HG03439 (cell line): Measurements from ENCODE around the gene ZNF200.
"Not testable (repeated sequence)": the region's sequence is repeated elsewhere in the genome, so short reads cannot be mapped to it uniquely, and the experiment has no call there.

ENCODE experiments used
- ATAC-seq: cut with Tn5 transposase; IDR thresholded peaks from one replicate; pipeline ENCODE4 v1.9.1; 2021; ENCODE audit warnings: mild to moderate bottlenecking, moderate library complexity; ENCODE audit not compliant: unreplicated experiment

Gene ZNF200, protein sequence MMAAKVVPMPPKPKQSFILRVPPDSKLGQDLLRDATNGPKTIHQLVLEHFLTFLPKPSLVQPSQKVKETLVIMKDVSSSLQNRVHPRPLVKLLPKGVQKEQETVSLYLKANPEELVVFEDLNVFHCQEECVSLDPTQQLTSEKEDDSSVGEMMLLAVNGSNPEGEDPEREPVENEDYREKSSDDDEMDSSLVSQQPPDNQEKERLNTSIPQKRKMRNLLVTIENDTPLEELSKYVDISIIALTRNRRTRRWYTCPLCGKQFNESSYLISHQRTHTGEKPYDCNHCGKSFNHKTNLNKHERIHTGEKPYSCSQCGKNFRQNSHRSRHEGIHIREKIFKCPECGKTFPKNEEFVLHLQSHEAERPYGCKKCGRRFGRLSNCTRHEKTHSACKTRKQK

DNA sequence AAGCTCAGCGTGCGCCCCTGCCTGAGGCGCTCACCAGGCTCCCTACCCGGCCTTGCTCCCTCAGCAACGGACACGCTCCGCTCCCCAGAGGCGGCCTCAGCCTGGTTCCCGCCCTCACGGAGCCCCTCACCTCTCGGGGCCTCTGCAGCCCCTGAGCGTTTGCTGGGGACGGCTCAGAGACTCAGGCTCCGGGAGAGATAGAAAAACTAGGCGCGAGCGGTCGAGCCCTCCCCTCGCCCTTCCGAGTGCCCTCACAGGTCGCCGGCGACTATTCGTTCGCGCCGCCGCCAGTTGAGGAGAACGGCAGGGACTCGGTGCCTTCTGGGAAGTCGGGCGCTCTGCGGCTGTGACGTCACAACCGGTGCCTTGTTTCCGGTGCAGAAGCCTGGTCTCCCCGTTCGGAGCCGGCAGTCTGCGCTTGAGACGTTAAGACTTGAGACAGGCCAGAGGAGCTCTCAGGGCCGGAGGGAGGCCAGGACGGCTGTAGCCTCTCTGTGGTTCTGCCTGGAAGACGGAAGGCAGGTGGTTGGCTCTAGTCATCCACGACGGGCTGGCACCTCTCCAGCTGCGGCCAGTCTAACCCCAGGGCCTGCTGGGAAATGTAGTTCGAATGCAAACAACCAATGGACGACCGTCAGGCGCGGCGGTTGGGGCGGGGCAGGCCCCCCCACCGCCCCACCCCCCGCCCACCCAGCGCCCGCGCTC is at the start of gene ZNF200:
Gene ZNF200 (minus strand): TSS at position 302 of the 705 bp plus-strand sequence. CDS start 1,403 bp downstream, outside the sequence.
- ATAC-seq = peak; percentile 87

DNA sequence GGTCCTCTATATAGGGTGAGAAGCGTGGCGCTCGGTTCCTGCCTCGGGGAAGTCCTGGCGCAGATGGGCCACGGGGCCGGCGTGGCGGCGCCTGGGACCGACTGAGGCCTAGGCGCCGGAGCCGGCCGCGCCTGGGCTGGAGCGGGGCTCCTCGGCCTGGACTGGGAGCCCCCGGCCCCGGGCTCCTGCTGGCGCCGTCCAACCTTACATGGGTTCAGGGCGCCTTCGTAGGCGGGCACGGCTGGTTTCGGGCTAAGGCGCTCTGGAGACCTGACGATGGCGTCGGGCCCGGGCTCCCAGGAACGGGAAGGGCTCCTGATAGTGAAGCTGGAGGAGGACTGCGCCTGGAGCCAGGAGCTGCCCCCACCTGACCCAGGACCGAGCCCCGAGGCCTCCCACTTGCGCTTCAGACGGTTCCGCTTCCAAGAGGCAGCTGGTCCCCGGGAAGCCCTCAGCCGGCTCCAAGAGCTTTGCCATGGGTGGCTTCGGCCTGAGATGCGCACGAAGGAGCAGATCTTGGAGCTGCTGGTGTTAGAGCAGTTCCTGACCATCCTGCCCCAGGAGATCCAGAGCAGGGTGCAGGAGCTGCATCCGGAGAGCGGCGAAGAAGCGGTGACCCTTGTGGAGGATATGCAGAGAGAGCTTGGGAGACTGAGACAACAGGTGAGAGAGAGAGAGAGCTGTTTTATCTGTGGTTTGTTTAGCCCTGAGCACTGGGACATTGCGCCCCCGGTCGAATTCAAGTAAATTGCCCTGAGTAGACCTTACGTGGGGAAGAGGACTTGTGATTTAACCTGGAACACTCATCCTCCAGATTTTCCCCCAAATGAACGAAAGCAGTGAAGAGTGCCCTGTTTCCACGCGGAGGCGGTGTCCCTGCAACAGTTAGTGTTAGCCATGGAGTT is 48.8 kb upstream of the ZNF200 start:
- no peak for ATAC-seq

DNA sequence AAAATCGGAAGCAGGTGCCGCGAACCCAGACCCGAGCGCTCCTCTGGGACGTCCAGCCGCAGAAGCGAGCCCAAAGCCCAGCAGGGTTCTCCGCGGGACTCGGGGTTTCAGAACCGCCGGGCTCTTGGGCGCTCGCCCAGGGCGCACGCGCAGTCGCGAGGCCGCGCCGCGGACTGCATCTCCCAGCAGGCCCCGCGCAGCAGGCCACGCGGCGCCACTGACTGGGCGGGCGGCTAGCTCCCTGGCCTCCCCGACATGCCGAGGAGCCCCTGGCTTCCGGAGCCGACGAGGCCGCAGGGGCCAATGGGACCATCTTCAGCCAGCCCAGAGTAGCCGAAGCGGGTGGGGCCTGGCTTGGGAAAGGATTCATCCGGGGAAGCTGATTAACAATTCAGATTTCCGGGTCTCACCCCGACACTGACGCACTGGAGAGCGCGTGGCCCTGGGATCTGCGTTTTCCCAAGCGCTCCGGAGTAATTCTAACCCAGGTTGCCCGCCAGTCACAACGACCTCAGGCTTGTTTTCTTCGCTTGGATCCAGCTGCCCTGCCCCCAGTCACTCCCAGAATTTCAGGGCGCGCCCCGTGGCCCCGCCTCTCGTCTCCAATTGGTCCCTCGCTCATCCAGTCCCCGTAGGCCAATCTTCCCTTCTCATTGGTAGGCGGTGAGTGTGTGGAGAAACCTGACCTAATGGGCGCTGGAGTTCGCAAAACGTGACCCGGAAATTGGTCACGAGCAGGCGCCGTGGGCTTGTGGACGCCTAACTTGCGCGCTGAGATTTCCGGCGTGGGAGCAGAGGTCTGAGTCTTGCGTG is 48.0 kb upstream of the ZNF200 start, which contains the start of gene ZNF263:
Gene ZNF263 (plus strand): TSS at position 762 of the 813 bp plus-strand sequence. CDS start 328 bp downstream, outside the sequence.
- ATAC-seq = peak; percentile 77

DNA sequence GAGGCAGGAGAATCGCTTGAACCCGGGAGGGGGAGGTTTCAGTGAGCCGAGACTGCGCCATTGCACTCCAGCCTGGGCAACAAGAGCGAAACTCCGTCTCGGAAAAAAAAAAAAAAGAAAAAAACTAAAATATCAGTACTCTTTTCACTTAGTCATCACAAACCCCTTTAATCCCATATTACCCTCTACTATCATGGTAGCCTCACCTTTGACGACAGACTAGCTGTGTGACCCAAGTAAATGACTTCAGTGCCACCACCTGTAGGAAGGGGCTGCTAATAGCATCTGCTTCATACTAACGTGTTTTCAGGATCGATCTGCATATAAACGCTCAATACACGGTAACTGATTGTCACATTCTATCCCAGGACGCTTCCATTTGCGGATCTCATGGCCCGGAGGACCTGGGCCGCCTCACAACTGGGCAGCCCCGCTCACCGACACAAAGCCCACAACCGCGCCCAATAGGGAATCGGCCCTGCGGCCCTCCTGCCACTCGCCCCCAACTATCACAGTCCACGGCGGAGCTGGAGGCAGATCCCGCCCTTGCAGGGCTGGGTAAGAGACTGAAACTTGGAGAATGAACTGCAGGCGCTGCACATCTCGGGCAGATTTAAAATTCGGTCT is 47.3 kb upstream of the ZNF200 start:
- ATAC-seq = peak; percentile 33

DNA sequence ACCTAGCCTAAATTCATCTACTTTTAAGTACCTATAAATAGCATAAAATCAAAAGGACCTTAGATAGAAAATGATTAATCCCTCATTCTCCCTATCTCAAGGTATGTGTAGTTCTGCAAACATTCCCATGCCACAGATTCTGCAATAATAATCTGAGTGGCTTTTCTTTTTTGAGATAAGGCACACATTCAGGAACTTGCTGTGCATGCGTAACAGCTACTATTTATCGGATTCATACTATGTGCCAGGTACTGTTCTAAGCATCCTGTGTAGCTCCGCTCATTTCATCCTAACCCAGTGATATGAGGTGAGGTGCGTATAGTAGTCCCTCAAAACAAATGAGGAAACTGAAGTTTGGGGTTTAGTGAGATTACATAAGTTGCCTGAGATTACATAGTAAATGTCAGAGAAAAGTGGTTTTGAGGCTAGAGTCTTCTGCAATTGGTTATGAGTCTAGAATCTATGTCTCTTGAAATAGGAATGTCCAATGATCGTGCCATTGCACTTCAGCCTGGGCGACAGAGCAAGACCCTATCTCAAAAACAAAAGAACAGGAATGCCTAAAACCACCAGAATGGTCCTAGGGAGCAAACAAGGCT is 46.4 kb upstream of the ZNF200 start:
- no peak for ATAC-seq

DNA sequence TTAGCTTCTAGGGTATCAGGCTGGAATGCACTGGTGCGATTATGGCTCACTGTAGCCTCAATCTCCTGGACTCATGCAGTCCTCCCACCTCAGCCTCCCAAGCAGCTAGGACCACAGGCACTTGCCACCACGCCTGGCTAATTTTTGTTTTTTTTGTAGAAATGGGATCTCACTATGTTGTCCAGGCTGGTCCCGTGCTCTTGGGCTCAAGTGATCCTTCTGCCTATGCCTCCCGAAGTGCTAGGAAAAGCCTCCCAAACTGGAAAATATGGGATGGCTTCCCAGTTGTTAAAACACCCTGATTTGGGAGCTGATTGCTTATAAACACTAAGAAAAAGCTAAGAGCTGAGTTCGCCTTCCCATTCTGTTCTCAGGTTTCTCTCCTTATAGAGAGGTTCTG is 41.7 kb upstream of the ZNF200 start:
- ATAC-seq = no peak

DNA sequence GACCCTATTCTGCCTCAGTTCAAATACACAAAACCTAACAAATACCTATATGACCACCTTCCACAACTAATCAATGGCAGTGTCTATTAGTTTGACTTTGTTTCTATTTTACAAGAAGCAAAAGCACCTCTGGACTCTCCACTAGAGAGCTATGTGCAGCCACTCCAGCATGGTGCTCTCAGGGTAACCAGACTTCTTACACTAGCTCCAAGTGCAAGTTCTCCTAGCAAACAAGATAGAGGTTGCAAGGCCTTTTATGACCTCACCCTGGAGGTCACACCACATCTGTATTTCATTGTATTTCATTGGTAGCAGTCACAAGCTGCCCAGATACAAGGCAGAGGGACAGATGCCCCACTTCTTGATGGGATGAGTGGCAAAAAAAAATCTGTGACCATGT is 40.0 kb upstream of the ZNF200 start:
- no peak for ATAC-seq

DNA sequence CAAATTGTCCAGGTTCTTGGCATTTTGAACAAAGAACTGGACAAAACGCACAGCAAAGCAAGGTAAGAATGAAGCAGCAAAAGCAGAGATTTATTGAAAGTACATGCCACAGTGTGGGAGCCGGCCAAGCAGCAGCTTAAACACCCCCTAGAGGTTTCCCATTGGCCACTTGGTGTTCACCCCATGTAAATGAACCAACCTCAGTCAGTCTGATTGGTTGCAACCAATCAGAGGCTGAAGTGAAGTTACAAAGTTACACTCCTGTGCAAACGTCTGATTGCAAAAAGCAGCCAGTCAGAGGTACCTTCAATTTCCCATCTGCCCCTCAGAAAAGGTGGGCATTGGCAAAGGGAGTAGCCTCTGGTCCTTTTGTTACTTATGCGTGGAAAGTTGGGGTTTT is 39.5 kb upstream of the ZNF200 start:
- no peak for ATAC-seq

DNA sequence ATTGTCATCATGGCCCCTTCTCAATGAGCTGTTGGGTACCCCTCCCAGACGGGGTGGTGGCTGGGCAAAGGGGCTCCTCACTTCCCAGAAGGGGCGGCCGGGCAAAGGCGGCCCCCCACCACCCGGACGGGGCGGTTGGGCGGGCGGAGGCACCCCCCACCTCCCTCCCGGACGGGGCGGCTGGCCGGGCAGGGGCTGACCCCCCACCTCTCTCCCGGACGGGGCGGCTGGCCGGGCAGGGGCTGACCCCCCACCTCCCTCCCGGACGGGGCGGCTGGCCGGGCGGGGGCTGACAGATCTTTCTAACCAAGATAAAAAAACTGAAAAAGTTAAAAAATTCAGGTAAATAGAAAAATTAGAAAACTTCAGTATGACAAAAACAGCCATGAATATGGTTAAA is 36.3 kb upstream of the ZNF200 start:
- not testable (repeated sequence) for ATAC-seq

DNA sequence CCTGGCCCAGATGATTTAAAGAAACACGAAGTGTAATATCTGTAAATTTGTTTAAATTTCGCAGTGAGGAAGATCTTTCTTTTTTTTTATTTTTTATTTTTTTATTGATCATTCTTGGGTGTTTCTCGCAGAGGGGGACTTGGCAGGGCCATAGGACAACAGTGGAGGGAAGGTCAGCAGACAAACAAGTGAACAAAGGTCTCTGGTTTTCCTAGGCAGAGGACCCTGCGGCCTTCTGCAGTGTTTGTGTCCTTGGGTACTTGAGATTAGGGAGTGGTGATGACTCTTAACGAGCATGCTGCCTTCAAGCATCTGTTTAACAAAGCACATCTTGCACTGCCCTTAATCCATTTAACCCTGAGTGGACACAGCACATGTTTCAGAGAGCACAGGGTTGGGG is 35.8 kb upstream of the ZNF200 start:
- not testable (repeated sequence) for ATAC-seq

DNA sequence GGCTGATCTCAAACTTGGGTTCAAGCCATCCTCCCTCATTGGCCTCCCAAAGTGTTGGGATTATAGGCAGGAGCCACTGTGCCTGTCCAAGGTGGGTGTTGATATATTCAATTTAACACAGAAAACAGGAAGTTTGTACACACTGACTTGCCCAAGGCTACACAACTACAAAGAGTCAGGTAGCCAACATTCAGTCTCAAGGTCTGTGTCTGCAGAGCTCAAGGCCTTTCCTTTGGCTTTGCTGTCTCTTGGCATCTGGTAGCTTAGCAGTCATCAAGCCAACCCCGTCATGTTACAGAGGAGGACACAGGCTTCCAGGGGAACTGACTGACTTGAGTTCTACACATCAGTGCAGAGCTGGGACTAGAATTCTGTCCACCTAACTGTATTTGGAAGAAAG is 33.3 kb upstream of the ZNF200 start:
- ATAC-seq = no peak

DNA sequence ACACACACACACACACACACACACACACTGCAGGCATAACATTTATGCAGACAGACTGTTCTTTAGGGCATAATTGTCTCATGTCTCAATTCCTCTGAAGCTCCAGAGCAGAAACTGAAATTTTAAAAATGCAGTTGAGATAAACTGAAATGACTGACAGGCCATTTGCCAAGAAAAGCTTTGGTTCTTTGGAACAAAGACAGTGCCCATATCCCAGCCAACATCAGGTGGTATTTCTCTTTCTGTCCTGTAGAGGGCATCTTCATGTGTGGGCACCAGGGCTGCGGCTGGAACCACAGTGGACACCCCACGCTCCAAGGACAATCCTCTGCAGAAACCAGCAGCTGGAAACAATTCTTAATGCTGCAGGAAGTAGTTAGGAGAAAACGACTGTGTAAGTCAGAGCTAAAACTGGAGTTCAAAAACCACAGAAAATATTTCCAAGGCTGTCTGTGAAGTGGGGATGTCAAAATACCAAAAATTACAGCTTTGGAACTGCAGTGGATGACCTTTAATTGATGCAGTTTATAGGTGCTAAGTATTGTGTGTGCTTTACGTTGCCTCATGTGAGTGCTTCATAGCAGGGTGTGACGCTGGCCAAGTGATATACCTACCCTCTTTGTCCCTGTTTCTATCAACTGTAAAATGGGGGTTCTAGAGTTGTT is 32.0 kb upstream of the ZNF200 start:
- ATAC-seq = no peak

DNA sequence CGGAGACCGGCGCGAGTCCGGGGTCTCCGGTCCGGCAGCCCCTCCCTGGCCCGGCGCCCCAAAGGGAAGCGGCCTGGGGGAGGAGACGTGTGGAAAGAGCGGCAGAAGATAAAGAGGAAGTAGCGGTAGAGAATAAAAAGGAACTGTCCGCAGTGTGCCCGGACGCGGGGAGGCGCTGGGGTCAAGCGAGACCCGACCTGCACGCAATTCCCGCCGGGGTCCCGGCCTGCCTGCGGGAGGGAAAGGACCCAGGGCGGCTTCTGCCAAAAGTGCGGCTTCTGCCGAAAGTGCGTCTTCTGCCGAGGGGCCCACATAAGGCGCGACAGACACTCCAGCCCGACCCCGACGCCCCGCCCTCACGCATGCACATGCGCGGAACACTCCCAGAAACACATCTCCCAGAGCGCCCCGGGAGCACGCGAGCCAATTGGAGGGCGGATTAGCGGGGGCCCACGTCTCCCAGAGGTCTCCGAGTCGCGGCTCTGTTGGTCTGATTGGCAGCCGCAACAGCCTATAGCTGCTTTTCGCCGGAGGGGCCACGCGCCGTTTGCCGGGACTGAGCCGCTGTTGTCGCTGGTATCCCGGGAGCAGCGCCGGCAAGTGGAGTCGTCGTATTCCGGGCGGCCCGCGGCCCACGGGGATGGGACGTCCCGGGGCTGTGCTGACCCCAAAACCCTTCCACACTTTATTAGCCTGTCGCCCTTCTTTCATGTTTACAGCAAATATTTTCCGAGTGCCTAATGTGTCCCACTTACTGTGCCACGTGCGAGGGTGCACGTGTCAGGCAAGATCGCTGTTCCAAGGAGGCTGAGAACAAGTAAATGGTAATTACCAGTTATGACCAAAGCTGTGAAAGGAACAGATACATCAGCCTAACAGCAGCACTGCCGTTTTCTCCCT is 29.4 kb upstream of the ZNF200 start:
- ATAC-seq = peak; percentile 83

DNA sequence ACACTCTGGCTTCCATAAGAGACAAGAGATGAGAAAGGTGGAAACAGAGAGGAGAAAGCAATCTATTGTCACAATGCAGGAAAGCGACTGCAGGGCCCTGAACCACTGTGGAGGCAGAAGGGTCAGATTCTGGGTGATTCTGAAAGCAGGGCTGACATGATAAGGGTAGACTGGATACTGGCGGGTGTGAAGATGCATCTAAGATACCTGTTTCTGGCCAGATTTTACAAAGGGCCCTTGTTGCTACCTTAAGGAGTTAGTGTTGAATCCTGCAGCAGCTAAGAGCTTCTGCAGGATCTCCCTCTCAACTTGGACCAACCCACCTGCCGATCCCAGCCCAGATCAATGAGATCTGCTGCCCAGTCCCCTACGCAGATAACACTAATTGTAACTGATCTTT is 27.6 kb upstream of the ZNF200 start:
- no peak for ATAC-seq

DNA sequence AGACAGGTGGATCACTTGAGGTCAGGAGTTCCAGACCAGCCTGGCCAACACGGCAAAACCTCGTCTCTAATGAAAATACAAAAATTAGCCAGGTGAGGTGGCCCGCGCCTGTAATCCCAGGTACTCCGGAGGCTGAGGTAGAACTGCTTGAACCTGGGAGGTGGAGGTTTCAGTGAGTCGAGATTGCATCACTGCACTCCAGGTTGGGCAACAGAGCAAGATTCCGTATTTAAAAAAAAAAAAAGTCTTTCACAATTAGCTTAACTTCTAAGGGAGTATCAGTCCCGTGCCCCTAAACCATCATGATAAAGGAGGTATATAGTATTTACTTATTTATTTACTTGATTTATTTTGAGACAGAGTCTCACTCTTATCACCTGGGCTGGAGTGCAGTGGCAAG is 24.9 kb upstream of the ZNF200 start:
- ATAC-seq = no peak

DNA sequence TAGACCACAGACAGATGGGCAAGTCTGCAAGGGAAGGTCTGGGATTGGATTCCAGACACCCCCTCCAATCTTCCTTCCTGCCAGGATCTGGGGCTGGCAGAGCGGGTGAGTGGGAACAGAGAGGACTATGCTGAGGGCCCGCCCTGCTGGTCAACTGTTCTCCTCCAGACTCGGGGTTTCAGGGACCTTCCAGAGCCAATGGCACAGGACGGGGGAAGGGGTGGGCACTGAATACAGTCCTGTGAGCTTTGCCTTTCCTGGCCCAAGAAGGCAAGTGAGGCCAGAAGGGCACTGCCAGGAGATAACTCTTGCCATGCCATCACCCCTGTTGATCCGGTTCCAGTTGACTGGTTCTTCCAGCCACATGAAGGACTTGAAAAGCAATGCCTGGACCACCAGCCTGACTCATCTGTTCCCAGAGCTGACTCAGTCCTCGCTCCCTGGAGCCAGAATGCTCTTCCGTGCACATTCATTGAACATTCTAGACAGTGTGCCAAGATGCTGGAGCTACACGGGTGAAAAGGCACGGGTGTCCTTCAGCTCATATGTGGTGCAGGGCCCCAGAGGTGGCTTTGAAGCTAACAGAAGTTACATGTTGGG is 22.0 kb upstream of the ZNF200 start:
- no peak for ATAC-seq

DNA sequence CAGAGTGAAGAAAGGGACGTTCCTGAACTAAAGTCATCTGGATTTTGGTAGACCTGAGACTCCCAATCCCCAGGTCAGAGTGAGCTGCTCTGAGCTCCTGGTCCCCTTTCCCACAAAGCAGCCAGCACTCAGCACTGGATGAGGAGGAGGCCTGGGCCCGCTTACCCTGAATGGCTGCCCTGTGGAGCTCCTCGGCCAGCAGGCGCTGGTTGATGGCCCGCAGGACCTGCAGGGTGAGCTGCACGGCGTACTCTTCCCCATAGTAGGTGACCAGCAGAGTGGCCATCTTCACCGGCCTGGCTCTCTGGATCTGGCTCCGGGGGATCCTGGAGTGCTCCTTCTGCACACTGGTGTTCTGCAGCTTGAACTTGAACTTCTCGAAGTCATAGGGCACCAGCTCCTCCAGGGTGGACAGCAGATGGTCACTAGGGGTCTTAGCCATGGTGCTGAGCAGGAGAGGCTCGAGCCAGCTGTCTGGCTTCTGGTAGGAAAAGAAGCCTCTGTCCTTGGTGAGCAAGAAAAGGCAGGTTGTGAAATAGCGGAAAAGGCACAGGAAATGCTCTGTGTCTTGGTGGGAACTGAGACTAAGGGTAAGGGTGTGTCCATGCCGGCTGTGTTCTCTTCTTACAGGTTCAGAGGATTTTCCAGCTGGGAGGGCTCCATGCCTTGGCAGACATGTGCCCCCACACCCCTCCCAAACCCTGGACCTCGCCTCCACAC is 21.3 kb upstream of the ZNF200 start, which contains the start of gene MEFV:
Gene MEFV (minus strand): TSS at position 488 of the 720 bp plus-strand sequence. CDS start 46 bp downstream, at position 442.
- ATAC-seq = no peak
